Fibroblast of villous mesenchyme (primary cell): ENCODE data around the gene TFCP2L1. TPM values are rescaled to one million over a fixed set of nuclear protein-coding genes. Genes with fewer than 3 reads are reported as not detected.

Experiments
- DNase-seq: peaks from one replicate; pipeline ENCODE4 v3.0.0-alpha.2; 2010; ENCODE audit warnings: low read depth
- H3K4me3 ChIP-seq: 2 replicates; pipeline ENCODE4 v1.5.1; 2011; ENCODE audit warnings: low read depth, mild to moderate bottlenecking, low read length
- total RNA-seq: library from RNA; depleted of rRNA; stranded (reverse); fragments of >200 nt; gene quantifications from 2 replicates; pipeline ENCODE4 v1.2.3, GENCODE V29; 2012
- TF ChIP-seq, protein P1 (sequence below): IDR thresholded peaks from 2 replicates; pipeline ENCODE4 v1.5.1; 2012; ENCODE audit warnings: low read depth, mild to moderate bottlenecking, low read length; ENCODE audit not compliant: insufficient read depth

TFCP2L1 gene
- total RNA-seq, 1 donor, result not detected

DNA sequence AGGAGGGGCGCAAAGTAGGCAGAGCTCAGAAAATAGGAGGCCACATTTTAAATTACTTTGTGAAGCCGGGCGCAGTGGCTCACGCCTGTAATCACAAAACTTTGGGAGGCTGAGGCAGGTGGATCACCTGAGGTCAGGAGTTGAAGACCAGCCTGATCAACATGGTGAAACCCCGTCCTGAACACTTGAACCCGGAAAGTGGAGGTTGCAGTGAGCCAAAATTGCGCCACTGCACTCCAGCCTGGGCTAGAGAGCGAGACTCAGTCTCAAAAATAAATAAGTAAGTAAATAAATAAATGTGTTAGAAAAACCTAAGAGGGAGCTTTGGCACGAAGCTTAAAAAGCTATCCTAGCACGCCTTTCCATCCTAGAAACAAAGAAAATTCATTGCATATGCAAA is 105.5 kb downstream of the TFCP2L1 start:
- TF ChIP-seq, protein P1, sequence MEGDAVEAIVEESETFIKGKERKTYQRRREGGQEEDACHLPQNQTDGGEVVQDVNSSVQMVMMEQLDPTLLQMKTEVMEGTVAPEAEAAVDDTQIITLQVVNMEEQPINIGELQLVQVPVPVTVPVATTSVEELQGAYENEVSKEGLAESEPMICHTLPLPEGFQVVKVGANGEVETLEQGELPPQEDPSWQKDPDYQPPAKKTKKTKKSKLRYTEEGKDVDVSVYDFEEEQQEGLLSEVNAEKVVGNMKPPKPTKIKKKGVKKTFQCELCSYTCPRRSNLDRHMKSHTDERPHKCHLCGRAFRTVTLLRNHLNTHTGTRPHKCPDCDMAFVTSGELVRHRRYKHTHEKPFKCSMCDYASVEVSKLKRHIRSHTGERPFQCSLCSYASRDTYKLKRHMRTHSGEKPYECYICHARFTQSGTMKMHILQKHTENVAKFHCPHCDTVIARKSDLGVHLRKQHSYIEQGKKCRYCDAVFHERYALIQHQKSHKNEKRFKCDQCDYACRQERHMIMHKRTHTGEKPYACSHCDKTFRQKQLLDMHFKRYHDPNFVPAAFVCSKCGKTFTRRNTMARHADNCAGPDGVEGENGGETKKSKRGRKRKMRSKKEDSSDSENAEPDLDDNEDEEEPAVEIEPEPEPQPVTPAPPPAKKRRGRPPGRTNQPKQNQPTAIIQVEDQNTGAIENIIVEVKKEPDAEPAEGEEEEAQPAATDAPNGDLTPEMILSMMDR, result no peak
- DNase-seq, result no peak
- H3K4me3 ChIP-seq, result no peak overlapping the region

GRCh38 chr2:121178730-121179129 is 106.3 kb downstream of the TFCP2L1 start:
- no peak overlapping the region for H3K4me3 ChIP-seq
- no peak for DNase-seq
- TF ChIP-seq, protein P1, result no peak

DNA sequence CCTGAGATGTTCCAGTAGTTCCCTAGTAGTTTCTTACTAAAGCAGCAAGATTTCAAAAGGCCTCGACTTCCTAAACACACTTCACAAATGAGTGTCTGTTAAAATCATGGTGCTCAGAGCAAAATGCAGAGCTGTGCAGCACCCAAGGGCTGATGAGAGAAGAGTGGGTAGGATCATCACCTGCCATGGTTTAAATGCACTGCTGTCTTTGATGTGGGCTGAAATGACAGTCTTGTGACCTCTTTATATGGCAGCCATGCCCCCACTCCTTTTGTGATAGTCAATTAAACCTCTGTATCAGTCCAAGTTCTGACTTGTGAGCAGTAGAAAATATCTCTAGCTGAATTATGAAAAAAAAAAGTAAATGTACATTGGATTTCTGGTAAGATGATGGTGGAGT is 107.1 kb downstream of the TFCP2L1 start:
- TF ChIP-seq, protein P1, result no peak
- no peak overlapping the region for H3K4me3 ChIP-seq
- DNase-seq, result no peak

- TF ChIP-seq, protein P1, result no peak
- no peak for DNase-seq
- no peak overlapping the region for H3K4me3 ChIP-seq
Observed at GRCh38 chr2:121175326-121175725, 109.7 kb downstream of the TFCP2L1 start.

DNA sequence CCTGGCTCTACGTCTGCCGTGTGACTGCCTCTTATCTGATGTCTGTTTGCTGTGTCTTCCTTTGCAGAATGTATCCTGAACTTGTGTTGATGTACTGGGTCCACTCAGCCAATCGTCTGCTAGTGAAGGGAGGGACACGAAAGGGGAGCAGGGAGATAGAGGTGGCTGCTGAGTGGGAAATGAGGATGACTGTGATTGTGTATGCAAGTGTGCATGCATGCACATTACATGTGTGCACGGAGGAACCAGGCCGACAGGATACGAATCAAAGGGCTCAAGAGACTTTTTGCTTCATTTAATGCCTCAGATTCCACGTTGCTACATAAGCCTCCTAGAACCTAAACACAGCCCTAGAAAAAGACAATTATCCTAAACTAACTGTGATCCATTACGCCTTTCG is 111.2 kb downstream of the TFCP2L1 start:
- DNase-seq, result no peak
- TF ChIP-seq, protein P1, result no peak
- no peak overlapping the region for H3K4me3 ChIP-seq

DNA sequence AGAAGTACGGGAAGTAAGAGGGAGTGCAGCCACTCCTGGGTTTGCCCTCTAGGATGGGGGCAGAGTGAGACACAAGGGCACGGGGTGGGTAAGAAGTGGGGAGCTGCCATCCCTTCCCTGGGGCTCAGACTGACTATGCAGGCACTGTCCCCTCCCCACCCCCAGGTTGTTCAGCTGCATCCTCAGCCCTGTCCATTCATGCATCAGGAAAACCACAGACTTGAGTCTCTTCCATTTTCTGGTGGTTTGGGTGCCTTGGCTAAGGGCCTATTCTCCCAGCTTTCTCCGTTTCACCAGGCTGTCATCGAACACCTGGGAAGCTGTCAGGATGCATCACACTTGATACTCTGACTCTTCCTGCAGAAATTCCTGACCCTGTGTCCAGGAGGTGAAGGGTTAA is 111.9 kb downstream of the TFCP2L1 start:
- DNase-seq, result no peak
- TF ChIP-seq, protein P1, result no peak
- no peak overlapping the region for H3K4me3 ChIP-seq

- no peak overlapping the region for H3K4me3 ChIP-seq
- TF ChIP-seq, protein P1, result no peak
- DNase-seq, result no peak
Observed at GRCh38 chr2:121172456-121172855, 112.5 kb downstream of the TFCP2L1 start.
